Endothelial cell (in vitro differentiated cells): ENCODE results near the gene SCGB3A1. TPM values are rescaled to one million over a fixed set of nuclear protein-coding genes. Genes with fewer than 3 reads are reported as not detected.

Experiments
- DNase-seq: peaks from one replicate; pipeline ENCODE4 v3.0.0; 2021; ENCODE audit warnings: low spot score
- H3K27ac Mint-ChIP-seq: one replicate; pipeline ENCODE4 v1.8.0; 2021; ENCODE audit warnings: mixed read lengths, inconsistent platforms; ENCODE audit not compliant: unreplicated experiment
- H3K27me3 Mint-ChIP-seq: one replicate; pipeline ENCODE4 v1.8.0; 2021; ENCODE audit warnings: mild to moderate bottlenecking, moderate library complexity, mixed read lengths, inconsistent platforms; ENCODE audit not compliant: unreplicated experiment
- H3K36me3 Mint-ChIP-seq: one replicate; pipeline ENCODE4 v1.8.0; 2021; ENCODE audit warnings: mild to moderate bottlenecking, low read depth, mixed read lengths, inconsistent platforms; ENCODE audit not compliant: unreplicated experiment
- H3K4me1 Mint-ChIP-seq: one replicate; pipeline ENCODE4 v1.8.0; 2021; ENCODE audit warnings: mild to moderate bottlenecking, mixed read lengths, inconsistent platforms; ENCODE audit not compliant: unreplicated experiment
- H3K4me3 Mint-ChIP-seq: one replicate; pipeline ENCODE4 v1.8.0; 2021; ENCODE audit warnings: mild to moderate bottlenecking, mixed read lengths, inconsistent platforms; ENCODE audit not compliant: unreplicated experiment
- H3K9me3 Mint-ChIP-seq: one replicate; pipeline ENCODE4 v1.8.0; 2021; ENCODE audit warnings: mixed read lengths, inconsistent platforms; ENCODE audit not compliant: unreplicated experiment
- total RNA-seq: library from RNA; stranded (reverse); fragmentation: NEBNext Ultra II Directional; extraction: Animal tissue kit (Norgen Biotek cat#: 25700); gene quantifications from one replicate; pipeline ENCODE4 v1.2.1, GENCODE V29; 2021; ENCODE audit not compliant: unreplicated experiment
- TF ChIP-seq, protein P1 (sequence below): fragments of 200-600 bp; sonication (generic); IDR thresholded peaks from one replicate; pipeline ENCODE4 v1.5.0; 2021; ENCODE audit warnings: antibody characterized with exemption; ENCODE audit not compliant: unreplicated experiment

Gene SCGB3A1
- total RNA-seq, 1 donor from 2014 or later = 5.4 TPM

DNA sequence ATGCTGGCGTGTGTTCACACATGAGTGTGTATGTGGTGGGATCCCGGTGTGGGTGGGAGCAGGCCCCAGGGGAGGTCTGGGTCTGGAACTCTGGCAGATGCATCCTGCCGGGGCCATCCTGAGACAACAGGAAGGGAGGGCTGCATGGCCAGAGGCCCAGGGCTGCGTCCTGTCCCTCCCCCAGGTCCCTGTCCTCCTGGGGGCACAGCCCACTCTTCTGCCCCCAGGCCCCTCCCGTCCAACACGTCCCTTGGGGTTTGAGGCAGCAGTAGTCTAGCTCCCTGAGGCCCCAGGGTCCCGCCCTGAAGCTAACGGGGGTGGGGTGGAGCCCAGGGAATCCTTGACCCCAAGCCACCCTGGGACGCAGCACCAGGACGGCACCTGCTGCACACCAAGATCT, 41.5 kb upstream of the SCGB3A1 start:
- Mint-ChIP-seq H3K9me3 (no peaks in the 10 kb centered on the region), H3K36me3 (peaks cover 35% of the 10 kb centered on the region), H3K4me1 (peaks cover 37% of the 10 kb centered on the region), H3K4me3 (peak overlapping the region; percentile 88), H3K27me3 (peaks cover 32% of the 10 kb centered on the region), H3K27ac (peak overlapping the region; percentile 91)
- TF ChIP-seq, protein P1, sequence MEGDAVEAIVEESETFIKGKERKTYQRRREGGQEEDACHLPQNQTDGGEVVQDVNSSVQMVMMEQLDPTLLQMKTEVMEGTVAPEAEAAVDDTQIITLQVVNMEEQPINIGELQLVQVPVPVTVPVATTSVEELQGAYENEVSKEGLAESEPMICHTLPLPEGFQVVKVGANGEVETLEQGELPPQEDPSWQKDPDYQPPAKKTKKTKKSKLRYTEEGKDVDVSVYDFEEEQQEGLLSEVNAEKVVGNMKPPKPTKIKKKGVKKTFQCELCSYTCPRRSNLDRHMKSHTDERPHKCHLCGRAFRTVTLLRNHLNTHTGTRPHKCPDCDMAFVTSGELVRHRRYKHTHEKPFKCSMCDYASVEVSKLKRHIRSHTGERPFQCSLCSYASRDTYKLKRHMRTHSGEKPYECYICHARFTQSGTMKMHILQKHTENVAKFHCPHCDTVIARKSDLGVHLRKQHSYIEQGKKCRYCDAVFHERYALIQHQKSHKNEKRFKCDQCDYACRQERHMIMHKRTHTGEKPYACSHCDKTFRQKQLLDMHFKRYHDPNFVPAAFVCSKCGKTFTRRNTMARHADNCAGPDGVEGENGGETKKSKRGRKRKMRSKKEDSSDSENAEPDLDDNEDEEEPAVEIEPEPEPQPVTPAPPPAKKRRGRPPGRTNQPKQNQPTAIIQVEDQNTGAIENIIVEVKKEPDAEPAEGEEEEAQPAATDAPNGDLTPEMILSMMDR = no peak
- no peak for DNase-seq

DNA sequence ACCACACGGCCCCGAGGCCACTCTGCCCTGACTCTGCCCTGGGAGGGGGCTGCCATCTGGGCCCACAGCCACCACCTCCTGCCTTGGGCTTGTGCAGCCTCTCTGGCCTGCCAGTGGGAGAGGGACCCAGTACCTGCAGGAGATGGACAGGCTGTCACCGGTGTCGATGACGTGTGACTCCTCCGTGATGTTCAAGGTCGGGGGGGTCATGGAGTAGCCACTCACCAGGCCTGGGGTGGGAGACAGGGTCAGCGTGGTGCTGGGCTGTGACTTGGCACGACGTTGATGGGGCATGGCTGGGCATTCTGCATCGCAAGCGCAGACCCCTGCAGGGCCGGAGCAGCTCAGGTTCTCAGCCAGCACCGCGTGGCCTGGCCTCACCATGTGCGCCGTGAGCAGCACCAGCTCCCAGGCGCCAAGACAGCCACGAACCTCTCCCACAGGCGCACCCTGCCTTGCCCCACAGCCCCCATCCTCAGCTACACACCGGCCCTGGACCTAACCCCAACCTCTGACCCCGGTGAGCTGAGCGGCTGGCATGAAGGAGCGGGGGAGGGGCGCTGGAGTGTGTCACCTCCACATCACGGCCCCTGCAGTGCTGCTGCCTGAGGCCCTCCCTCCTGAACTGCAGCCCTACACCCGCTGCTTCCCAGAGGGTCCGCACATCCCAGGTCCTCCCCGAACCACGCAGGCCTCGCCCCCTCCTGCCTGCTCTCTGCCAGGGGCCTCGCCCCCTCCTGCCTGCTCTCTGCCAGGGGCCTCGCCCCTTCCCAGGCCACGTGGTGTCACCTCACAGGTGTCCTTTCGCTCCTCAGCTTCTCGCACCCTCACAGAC, 40.5 kb upstream of the SCGB3A1 start:
- peak overlapping the region; percentile 91 for H3K27ac Mint-ChIP-seq
- DNase-seq = no peak

DNA sequence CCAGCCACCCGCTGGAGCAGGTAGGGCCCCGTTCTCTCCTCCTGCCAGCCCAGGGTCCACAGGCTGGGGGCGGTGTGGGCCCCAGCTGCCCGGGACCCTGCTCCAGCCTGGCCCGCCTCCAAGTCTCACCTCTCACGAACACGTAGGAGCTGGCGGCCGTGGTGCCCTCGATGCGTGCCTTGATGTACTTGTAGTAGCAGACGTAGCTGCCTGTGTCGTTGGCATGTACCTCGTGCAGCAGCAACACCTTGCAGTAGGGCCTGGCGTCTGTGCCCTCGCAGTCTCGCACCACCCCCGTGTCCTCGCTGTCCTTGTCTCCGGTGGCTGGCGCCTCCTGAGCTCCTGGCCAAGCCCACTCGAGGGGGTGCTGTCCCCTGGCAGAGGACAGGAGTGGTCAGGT, 39.1 kb upstream of the SCGB3A1 start:
- peaks cover 27% of the 10 kb centered on the region for H3K27me3 Mint-ChIP-seq
- TF ChIP-seq, protein P1 = no peak
- peaks cover 25% of the 10 kb centered on the region for H3K4me1 Mint-ChIP-seq
- H3K4me3 Mint-ChIP-seq = no peak overlapping the region
- no peak overlapping the region for H3K27ac Mint-ChIP-seq
- no peak for DNase-seq
- no peaks in the 10 kb centered on the region for H3K9me3 Mint-ChIP-seq
- H3K36me3 Mint-ChIP-seq = peaks cover 40% of the 10 kb centered on the region

More for the DNA sequence above, 40.5 kb upstream of the SCGB3A1 start:
- TF ChIP-seq, protein P1 = no peak
- H3K9me3 Mint-ChIP-seq = no peaks in the 10 kb centered on the region
- H3K4me1 Mint-ChIP-seq = peaks cover 29% of the 10 kb centered on the region
- H3K27me3 Mint-ChIP-seq = peaks cover 30% of the 10 kb centered on the region
- H3K36me3 Mint-ChIP-seq = peaks cover 39% of the 10 kb centered on the region
- peak overlapping the region; percentile 88 for H3K4me3 Mint-ChIP-seq

DNA sequence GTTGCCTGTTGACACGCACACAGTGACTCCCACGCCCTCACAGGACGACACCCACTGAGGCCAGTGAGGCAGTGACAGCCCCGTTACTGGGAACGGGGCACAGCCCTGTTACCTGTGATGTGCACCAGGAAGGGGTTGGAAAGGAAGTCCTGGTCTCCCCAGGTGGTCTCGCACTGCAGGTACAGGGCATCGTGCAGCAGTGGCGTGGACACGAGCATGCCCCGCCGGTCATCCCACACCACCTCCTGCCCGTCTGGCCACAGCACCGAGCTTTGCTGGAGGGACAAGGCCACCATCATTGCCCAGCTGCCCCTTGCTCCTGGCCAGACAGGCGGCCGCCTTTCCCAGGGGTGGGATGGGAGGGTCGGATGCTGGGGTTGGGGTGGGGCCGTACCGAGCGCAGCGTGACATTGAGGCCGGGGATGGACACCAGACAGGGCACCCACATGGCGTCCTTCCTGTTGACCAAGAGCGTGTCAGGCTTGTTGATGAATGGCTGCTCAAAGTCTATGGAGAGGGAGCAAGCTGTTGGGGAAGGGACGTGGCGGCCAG, 38.6 kb upstream of the SCGB3A1 start:
- Mint-ChIP-seq H3K27me3 (peaks cover 30% of the 10 kb centered on the region), H3K4me1 (peaks cover 31% of the 10 kb centered on the region), H3K9me3 (no peaks in the 10 kb centered on the region), H3K36me3 (peaks cover 45% of the 10 kb centered on the region), H3K27ac (no peak overlapping the region), H3K4me3 (no peak overlapping the region)
- TF ChIP-seq, protein P1 = no peak
- DNase-seq = no peak
